Glutamatergic neuron (in vitro differentiated cells): ENCODE results near the gene C6orf136. TPM values are rescaled to one million over a fixed set of nuclear protein-coding genes. Genes with fewer than 3 reads are reported as not detected.

ENCODE experiments used
- DNase-seq: peaks from one replicate; pipeline ENCODE4 v3.0.0; 2022
- H3K27ac Mint-ChIP-seq: one replicate; pipeline ENCODE4 v1.8.0; 2020; ENCODE audit warnings: mild to moderate bottlenecking, mixed read lengths, inconsistent platforms; ENCODE audit not compliant: unreplicated experiment
- H3K27me3 Mint-ChIP-seq: one replicate; pipeline ENCODE4 v1.8.0; 2020; ENCODE audit warnings: mild to moderate bottlenecking, moderate library complexity, mixed read lengths, inconsistent platforms; ENCODE audit not compliant: unreplicated experiment
- H3K36me3 Mint-ChIP-seq: one replicate; pipeline ENCODE4 v1.8.0; 2020; ENCODE audit warnings: mild to moderate bottlenecking, mixed read lengths, inconsistent platforms; ENCODE audit not compliant: unreplicated experiment
- H3K4me1 Mint-ChIP-seq: one replicate; pipeline ENCODE4 v1.8.0; 2020; ENCODE audit warnings: mild to moderate bottlenecking, low read depth, mixed read lengths, inconsistent platforms; ENCODE audit not compliant: unreplicated experiment
- H3K4me3 Mint-ChIP-seq: one replicate; pipeline ENCODE4 v1.8.0; 2020; ENCODE audit warnings: mild to moderate bottlenecking, mixed read lengths, inconsistent platforms; ENCODE audit not compliant: unreplicated experiment
- H3K9me3 Mint-ChIP-seq: one replicate; pipeline ENCODE4 v1.8.0; 2020; ENCODE audit warnings: mild to moderate bottlenecking, moderate library complexity, mixed read lengths, inconsistent platforms; ENCODE audit not compliant: unreplicated experiment
- CTCF ChIP-seq: fragments of 200-600 bp; sonication (generic); IDR thresholded peaks from one replicate; pipeline ENCODE4 v1.5.0; 2021; ENCODE audit not compliant: partially characterized antibody, unreplicated experiment
- total RNA-seq: library from RNA; stranded (reverse); fragmentation: NEBNext Ultra II Directional; extraction: Animal tissue kit (Norgen Biotek cat#: 25700); gene quantifications from one replicate; pipeline ENCODE4 v1.2.1, GENCODE V29; 2021; ENCODE audit not compliant: unreplicated experiment

C6orf136 gene
- total RNA-seq, 1 donor from 2014 or later, result 13.7 TPM

GRCh38 chr6:30686009-30686907, 39.3 kb downstream of the C6orf136 start, which contains the start of gene PPP1R18:
Gene PPP1R18, minus strand, starts transcription at chr6:30686645. Its CDS starts 627 bp downstream, at chr6:30686018.
- Mint-ChIP-seq H3K27me3 (peaks cover 35% of the 10 kb centered on the region), H3K9me3 (peaks cover 30% of the 10 kb centered on the region), H3K4me1 (peaks cover 44% of the 10 kb centered on the region), H3K36me3 (peaks cover 5% of the 10 kb centered on the region), H3K4me3 (peak within 1 kb of the TSS; percentile 100), H3K27ac (peak within 1 kb of the TSS; percentile 100)
- peak; percentile 63 for DNase-seq
- TF ChIP-seq CTCF, result no peak

GRCh38 chr6:30686908-30687658, 40.1 kb downstream of the C6orf136 start:
- peaks cover 32% of the 10 kb centered on the region for H3K27me3 Mint-ChIP-seq
- peaks cover 44% of the 10 kb centered on the region for H3K4me1 Mint-ChIP-seq
- DNase-seq, result peak; percentile 100
- no peak for TF ChIP-seq CTCF
- peak overlapping the region; percentile 100 for H3K27ac Mint-ChIP-seq
- H3K9me3 Mint-ChIP-seq, result peaks cover 31% of the 10 kb centered on the region
- H3K4me3 Mint-ChIP-seq, result peak overlapping the region; percentile 100
- peaks cover 5% of the 10 kb centered on the region for H3K36me3 Mint-ChIP-seq

GRCh38 chr6:30687659-30688431, 40.9 kb downstream of the C6orf136 start:
- Mint-ChIP-seq H3K4me3 (peak overlapping the region; percentile 100), H3K27ac (peak overlapping the region; percentile 100), H3K9me3 (peaks cover 29% of the 10 kb centered on the region), H3K27me3 (peaks cover 34% of the 10 kb centered on the region), H3K36me3 (peaks cover 5% of the 10 kb centered on the region), H3K4me1 (peaks cover 44% of the 10 kb centered on the region)
- TF ChIP-seq CTCF, result no peak
- no peak for DNase-seq

GRCh38 chr6:30688569-30688968, 41.6 kb downstream of the C6orf136 start:
- H3K36me3 Mint-ChIP-seq, result peaks cover 5% of the 10 kb centered on the region
- TF ChIP-seq CTCF, result no peak
- H3K4me3 Mint-ChIP-seq, result peak overlapping the region; percentile 100
- peak overlapping the region; percentile 100 for H3K27ac Mint-ChIP-seq
- peaks cover 34% of the 10 kb centered on the region for H3K27me3 Mint-ChIP-seq
- H3K4me1 Mint-ChIP-seq, result peaks cover 44% of the 10 kb centered on the region
- peaks cover 29% of the 10 kb centered on the region for H3K9me3 Mint-ChIP-seq
- DNase-seq, result no peak
